Liver (tissue), 10 donors: ENCODE data around the gene ZNF74. TPM values are rescaled to one million over a fixed set of nuclear protein-coding genes. Genes with fewer than 3 reads are reported as not detected.

Experiments used
- DNase-seq: peaks from one replicate; pipeline ENCODE4 v3.0.0-alpha.2; 2017; ENCODE audit warnings: low spot score
- H3K27ac ChIP-seq, 2 donors: one replicate each; pipeline ENCODE4 v1.7.0; 2013; ENCODE audit warnings: inconsistent platforms in 2 of 2, low read length in 2 of 2, control low read depth in 1 of 2, low read depth in 1 of 2, mild to moderate bottlenecking in 1 of 2
- H3K27me3 ChIP-seq, 4 donors: one replicate each; pipeline versions ENCODE4 v1.6.1 to v1.7.0; 2013; ENCODE audit warnings: low read length in 3 of 4, inconsistent platforms in 1 of 4, mild to moderate bottlenecking in 1 of 4, moderate library complexity in 1 of 4; ENCODE audit not compliant: control insufficient read depth in 4 of 4, insufficient read depth in 4 of 4
- H3K36me3 ChIP-seq, 4 donors: one replicate each; pipeline versions ENCODE4 v1.6.1 to v1.7.0; 2013; ENCODE audit warnings: low read length in 3 of 4, mild to moderate bottlenecking in 3 of 4, low read depth in 1 of 4, moderate library complexity in 1 of 4; ENCODE audit not compliant: control insufficient read depth in 4 of 4, insufficient read depth in 3 of 4
- H3K4me1 ChIP-seq, 4 donors: one replicate each; pipeline versions ENCODE4 v1.6.1 to v1.7.0; 2013; ENCODE audit warnings: low read length in 3 of 4, mild to moderate bottlenecking in 3 of 4, moderate library complexity in 1 of 4; ENCODE audit not compliant: control insufficient read depth in 4 of 4, insufficient read depth in 4 of 4
- H3K4me3 ChIP-seq, 3 donors: one replicate each; pipeline versions ENCODE4 v1.6.1 to v1.7.0; 2013; ENCODE audit warnings: low read length in 3 of 3, control low read depth in 1 of 3, low read depth in 1 of 3, mild to moderate bottlenecking in 1 of 3
- H3K9ac ChIP-seq, 2 donors: one replicate each; pipeline ENCODE4 v1.7.0; 2013; ENCODE audit warnings: low read length in 2 of 2, mild to moderate bottlenecking in 2 of 2, moderate library complexity in 2 of 2, control low read depth in 1 of 2, low read depth in 1 of 2
- H3K9me3 ChIP-seq, 4 donors: one replicate each; pipeline versions ENCODE4 v1.6.1 to v1.7.0; 2013; ENCODE audit warnings: low read length in 3 of 4; ENCODE audit not compliant: control insufficient read depth in 4 of 4
- ATF3 ChIP-seq: IDR thresholded peaks from 2 replicates; pipeline ENCODE4 v1.6.1; 2016; ENCODE audit warnings: antibody characterized with exemption
- CTCF ChIP-seq: fragments of 150-350 bp; IDR thresholded peaks from 2 replicates; pipeline ENCODE4 v1.5.1; 2017; ENCODE audit warnings: improper control_type of control experiment, low read depth, low read length; ENCODE audit not compliant: missing input control
- EGR1 ChIP-seq, 2 donors: IDR thresholded peaks; 2 replicates each; pipeline ENCODE4 v1.6.1; 2016 to 2018; ENCODE audit warnings: antibody characterized with exemption in 2 of 2, low read depth in 2 of 2
- FOXA1 ChIP-seq: IDR thresholded peaks from 2 replicates; pipeline ENCODE4 v1.6.1; 2016; ENCODE audit warnings: antibody characterized with exemption
- FOXA2 ChIP-seq: IDR thresholded peaks from 2 replicates; pipeline ENCODE4 v1.6.1; 2016; ENCODE audit warnings: antibody characterized with exemption
- GABPA ChIP-seq, 2 donors: IDR thresholded peaks in 1 of 2; conservative IDR thresholded peaks in 1 of 2; 2 replicates each; pipeline ENCODE4 v1.6.1; 2016; ENCODE audit warnings: antibody characterized with exemption in 2 of 2, mild to moderate bottlenecking in 1 of 2, moderate library complexity in 1 of 2
- HNF4A ChIP-seq, 2 donors: conservative IDR thresholded peaks; 2 replicates each; pipeline ENCODE4 v1.6.1; 2016; ENCODE audit warnings: antibody characterized with exemption in 2 of 2, mild to moderate bottlenecking in 2 of 2
- HNF4G ChIP-seq: IDR thresholded peaks from 2 replicates; pipeline ENCODE4 v1.6.1; 2016; ENCODE audit warnings: antibody characterized with exemption
- JUND ChIP-seq, 2 donors: IDR thresholded peaks; 2 replicates each; pipeline ENCODE4 v1.6.1; 2016; ENCODE audit warnings: antibody characterized with exemption in 2 of 2
- MAX ChIP-seq: IDR thresholded peaks from 2 replicates; pipeline ENCODE4 v1.6.1; 2016; ENCODE audit warnings: antibody characterized with exemption
- NR2F2 ChIP-seq: IDR thresholded peaks from 2 replicates; pipeline ENCODE4 v1.6.1; 2016; ENCODE audit warnings: antibody characterized with exemption
- RAD21 ChIP-seq, 2 donors: IDR thresholded peaks; 2 replicates each; pipeline ENCODE4 v1.6.1; 2016; ENCODE audit warnings: antibody characterized with exemption in 2 of 2, mild to moderate bottlenecking in 2 of 2
- REST ChIP-seq: IDR thresholded peaks from 2 replicates; pipeline ENCODE4 v1.6.1; 2016; ENCODE audit warnings: antibody characterized with exemption, mild to moderate bottlenecking
- RXRA ChIP-seq, 2 donors: IDR thresholded peaks; 2 replicates each; pipeline ENCODE4 v1.6.1; 2017 to 2018; ENCODE audit warnings: antibody characterized with exemption in 2 of 2, mild to moderate bottlenecking in 1 of 2
- SP1 ChIP-seq: IDR thresholded peaks from 2 replicates; pipeline ENCODE4 v1.6.1; 2018; ENCODE audit warnings: antibody characterized with exemption, mild to moderate bottlenecking
- TAF1 ChIP-seq: conservative IDR thresholded peaks from 2 replicates; pipeline ENCODE4 v1.6.1; 2016; ENCODE audit warnings: antibody characterized with exemption, mild to moderate bottlenecking
- YY1 ChIP-seq: IDR thresholded peaks from 2 replicates; pipeline ENCODE4 v1.6.1; 2016; ENCODE audit warnings: antibody characterized with exemption, mild to moderate bottlenecking
- ZBTB33 ChIP-seq: IDR thresholded peaks from 2 replicates; pipeline ENCODE4 v1.6.1; 2016; ENCODE audit warnings: antibody characterized with exemption
- WGBS: extraction: QIAGEN DNeasy Blood & Tissue Kit; methylation state at CpG from one replicate; pipeline ENCODE4 v1.1.7; 2013; 5-methylcytosine and 5-hydroxymethylcytosine counted together
- polyA plus RNA-seq, 2 donors: library from polyadenylated mRNA; stranded (reverse) in 1 of 2; unstranded in 1 of 2; fragments of 200-250 nt in 1 of 2; fragments of >200 nt in 1 of 2; fragmentation: Nextera tagmentation in 1 of 2; extraction: Ambion mirVana in 1 of 2; gene quantifications; one replicate each; pipeline versions ENCODE4 v1.2.1 to v1.2.3, GENCODE V29; 2013 to 2015
- small RNA-seq: library from RNA; depleted of rRNA; stranded (forward); fragments of <200 nt; gene quantifications from one replicate; pipeline ENCODE3, GENCODE V24; 2014
- total RNA-seq, 2 donors: library from RNA; depleted of rRNA; stranded (reverse); fragments of >200 nt; gene quantifications; one replicate each; pipeline ENCODE4 v1.2.3, GENCODE V29; 2014
- donor health status: healthy.
- donor health status: healthy.
- donor health status: healthy.
- donor health status: healthy.
- donor health status: healthy.

Gene ZNF74
- total and polyA plus RNA-seq, 4 donors, result 0.99 to 5.0 (median 3.1) TPM

GRCh38 chr22:20457506-20458240 lies 63.7 kb downstream of the ZNF74 start:
- Histone ChIP-seq H3K36me3 (peaks cover 0 to 14% (median 3%) of the 10 kb centered on the region in 4 donors), H3K9ac (no peak overlapping the region), H3K27ac (no peak overlapping the region), H3K27me3 (no peaks in the 10 kb centered on the region), H3K4me1 (no peaks in the 10 kb centered on the region), H3K4me3 (no peak overlapping the region), H3K9me3 (no peaks in the 10 kb centered on the region)
- TF ChIP-seq YY1, result no peak
- TF ChIP-seq REST, result no peak
- TF ChIP-seq GABPA (IDR thresholded peaks at IDR 0.05 in 1 of 2, conservative IDR thresholded peaks at IDR 0.05 in 1 of 2), result no peak
- TF ChIP-seq ZBTB33, result no peak
- no peak for TF ChIP-seq NR2F2
- no peak for TF ChIP-seq JUND (IDR thresholded peaks at IDR 0.05)
- no peak for TF ChIP-seq FOXA1
- TF ChIP-seq FOXA2, result no peak
- no peak for TF ChIP-seq TAF1
- no peak for TF ChIP-seq SP1
- no peak for TF ChIP-seq RXRA (IDR thresholded peaks at IDR 0.05)
- TF ChIP-seq ATF3, result no peak
- no peak for TF ChIP-seq MAX
- no peak for TF ChIP-seq HNF4A (conservative IDR thresholded peaks at IDR 0.05)
- no peak for TF ChIP-seq HNF4G
- TF ChIP-seq EGR1 (IDR thresholded peaks at IDR 0.05; ENCODE audit: low read depth in 2 of 2), result no peak
- TF ChIP-seq RAD21 (IDR thresholded peaks at IDR 0.05), result no peak
- TF ChIP-seq CTCF, result no peak
- 93% methylated on average over 15 of the region's 15 CpGs for WGBS
- DNase-seq, result no peak

Small RNA genes within 50 kb of the gene (small RNA-seq; reads per million reads assigned to genes)
- gene RNU6-225P, result not detected

Other genes starting within 250 kb of the ZNF74 start
- gene CCDC188, start 243.1 kb upstream of the ZNF74 start, total RNA-seq, result not detected
- gene CCDC188, start 243.1 kb upstream of the ZNF74 start, polyA plus RNA-seq, result not detected
- gene RTN4R, start 125.8 kb upstream of the ZNF74 start, total RNA-seq, result 1 to 10 TPM in 1 of 2 donors, under 1 TPM in 1; 0.33 to 1.1 TPM
- 10 to 100 TPM in 1 of 2 donors, 1 to 10 TPM in 1; 1.2 to 10.4 TPM for gene RTN4R, start 125.8 kb upstream of the ZNF74 start, polyA plus RNA-seq
- gene DGCR6L, start 74.1 kb upstream of the ZNF74 start, total RNA-seq, result 10 to 100 TPM; 40.7 to 58.8 TPM
- 100 to 1,000 TPM in 1 of 2 donors, 10 to 100 TPM in 1; 88.2 to 105 TPM for gene DGCR6L, start 74.1 kb upstream of the ZNF74 start, polyA plus RNA-seq
- gene SCARF2, start 43.7 kb downstream of the ZNF74 start, total RNA-seq, result 1 to 10 TPM; 1.7 to 2.0 TPM
- 1 to 10 TPM in 1 of 2 donors, under 1 TPM in 1; 0.15 to 1.7 TPM for gene SCARF2, start 43.7 kb downstream of the ZNF74 start, polyA plus RNA-seq
- 10 to 100 TPM; 11.3 to 20.3 TPM for gene KLHL22, start 101.6 kb downstream of the ZNF74 start, total RNA-seq
- 1 to 10 TPM; 2.0 to 6.1 TPM for gene KLHL22, start 101.6 kb downstream of the ZNF74 start, polyA plus RNA-seq
- gene MED15, start 113.5 kb downstream of the ZNF74 start, total RNA-seq, result 10 to 100 TPM; 19.4 to 28.0 TPM
- 10 to 100 TPM in 1 of 2 donors, 1 to 10 TPM in 1; 9.7 to 12.9 TPM for gene MED15, start 113.5 kb downstream of the ZNF74 start, polyA plus RNA-seq